Psoas muscle (tissue), 8 donors: ENCODE data around the gene DECR2. TPM values are rescaled to one million over a fixed set of nuclear protein-coding genes. Genes with fewer than 3 reads are reported as not detected.

Experiments
- ATAC-seq, 4 donors: fragments of 200-7000 bp; cut with Tn5 transposase; one replicate each; pipeline ENCODE4 v1.9.1; 2020; ENCODE audit warnings: moderate library complexity in 3 of 4, mild to moderate bottlenecking in 2 of 4
- DNase-seq, 2 donors: peaks; one replicate each; pipeline ENCODE4 v3.0.0-alpha.2; 2020
- H3K27ac ChIP-seq: fragments of 200-600 bp; one replicate; pipeline ENCODE4 v1.8.0; 2022
- H3K27me3 ChIP-seq, 3 donors: fragments of 200-600 bp in 1 of 3; one replicate each; pipeline versions ENCODE4 v1.6.1 to v1.8.0; 2013 to 2022; ENCODE audit warnings: low read length in 2 of 3, mild to moderate bottlenecking in 2 of 3, moderate library complexity in 1 of 3; ENCODE audit not compliant: insufficient read depth in 3 of 3
- H3K36me3 ChIP-seq, 2 donors: fragments of 200-600 bp in 1 of 2; one replicate each; pipeline versions ENCODE4 v1.6.1 to v1.8.0; 2013 to 2022; ENCODE audit warnings: low read depth in 1 of 2, mild to moderate bottlenecking in 1 of 2, moderate library complexity in 1 of 2; ENCODE audit not compliant: insufficient read depth in 1 of 2
- H3K4me1 ChIP-seq: fragments of 200-600 bp; one replicate; pipeline ENCODE4 v1.8.0; 2022
- H3K4me3 ChIP-seq: fragments of 200-600 bp; one replicate; pipeline ENCODE4 v1.8.0; 2022; ENCODE audit warnings: mild to moderate bottlenecking
- H3K9me3 ChIP-seq: fragments of 200-600 bp; one replicate; pipeline ENCODE4 v1.8.0; 2022
- WGBS, 3 donors: extraction: QIAGEN DNeasy Blood & Tissue Kit; methylation state at CpG; one replicate each; pipeline versions ENCODE4 v1.1.6 to v1.1.7; 2013; 5-methylcytosine and 5-hydroxymethylcytosine counted together
- intact Hi-C, 2 donors: fragments of 100-400 bp; cut with DNase I; formaldehyde crosslinking; loops; one replicate each; pipeline versions ENCODE4 v1.11.0 to v1.14.2; 2022
- polyA plus RNA-seq, 3 donors: library from polyadenylated mRNA; stranded (reverse); fragments of 200-250 nt; gene quantifications; one replicate each; pipeline ENCODE4 v1.2.3, GENCODE V29; 2013
- total RNA-seq, 4 donors: library from RNA; stranded (reverse); fragmentation: NEBNext Ultra II Directional in 2 of 4; extraction: Animal tissue kit (Norgen Biotek cat#: 25700) in 2 of 4; gene quantifications; one replicate each; pipeline versions ENCODE4 v1.2.1 to v1.2.4, GENCODE V29; 2021 to 2023
- TF ChIP-seq, protein P1 (sequence below): fragments of 200-600 bp; IDR thresholded peaks from one replicate; pipeline ENCODE4 v1.8.0; 2022; ENCODE audit warnings: antibody characterized with exemption
- donor health status: healthy with polysubstance abuse.
- donor health status: DM: no; HTN: no; CAD: no; lungs with moderate emphysema.
- donor health status: Bipolar disorder and iron deficiency.
- donor health status: healthy.
- donor health status: DM: yes; HTN: yes; CAD: no.
- donor health status: DM: no; HTN: no; CAD: no.
- donor health status: DM: no; HTN: no; CAD: no.
- donor health status: DM: yes; HTN: yes; CAD: no.

Gene DECR2
- total and polyA plus RNA-seq, 7 donors: 13.9 to 22.9 (median 18.1) TPM

DNA sequence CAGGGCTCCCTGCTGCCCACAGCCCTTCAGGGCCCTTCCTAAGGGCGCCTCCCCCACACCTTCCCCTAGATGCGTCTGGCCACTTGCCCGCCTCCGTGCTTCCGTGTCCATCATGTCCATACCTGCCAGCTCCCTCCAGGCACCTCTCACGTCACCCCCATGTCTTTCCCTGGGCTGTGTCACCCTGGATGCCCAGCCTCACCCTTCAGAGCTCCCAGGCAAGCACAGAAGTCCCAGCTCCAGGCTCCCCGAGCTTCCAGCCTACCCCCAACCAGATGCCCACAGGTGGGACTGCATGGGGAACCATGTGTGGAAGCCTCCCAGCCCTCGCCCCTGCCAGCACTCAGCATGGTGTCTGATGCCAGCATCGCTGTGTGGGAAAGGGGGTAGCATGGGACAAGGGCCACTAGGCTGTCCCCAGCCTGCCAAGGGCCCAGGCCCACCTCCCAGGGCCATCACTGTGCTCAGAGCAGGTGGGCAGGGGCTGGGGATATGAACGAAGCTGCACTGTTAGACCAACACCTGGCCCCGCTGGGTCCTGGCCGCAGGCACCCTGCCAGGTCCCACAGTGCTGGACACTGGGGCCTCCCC, 47.3 kb upstream of the DECR2 start:
- WGBS, 3 donors: 85 to 90% (median 89%) methylated on average over 12 of the region's 12 CpGs
- ATAC-seq (no peak), DNase-seq (peak in 1 of 2 donors; percentile 50)
- peaks cover 11% of the 10 kb centered on the region for H3K4me1 ChIP-seq
- TF ChIP-seq, protein P1, sequence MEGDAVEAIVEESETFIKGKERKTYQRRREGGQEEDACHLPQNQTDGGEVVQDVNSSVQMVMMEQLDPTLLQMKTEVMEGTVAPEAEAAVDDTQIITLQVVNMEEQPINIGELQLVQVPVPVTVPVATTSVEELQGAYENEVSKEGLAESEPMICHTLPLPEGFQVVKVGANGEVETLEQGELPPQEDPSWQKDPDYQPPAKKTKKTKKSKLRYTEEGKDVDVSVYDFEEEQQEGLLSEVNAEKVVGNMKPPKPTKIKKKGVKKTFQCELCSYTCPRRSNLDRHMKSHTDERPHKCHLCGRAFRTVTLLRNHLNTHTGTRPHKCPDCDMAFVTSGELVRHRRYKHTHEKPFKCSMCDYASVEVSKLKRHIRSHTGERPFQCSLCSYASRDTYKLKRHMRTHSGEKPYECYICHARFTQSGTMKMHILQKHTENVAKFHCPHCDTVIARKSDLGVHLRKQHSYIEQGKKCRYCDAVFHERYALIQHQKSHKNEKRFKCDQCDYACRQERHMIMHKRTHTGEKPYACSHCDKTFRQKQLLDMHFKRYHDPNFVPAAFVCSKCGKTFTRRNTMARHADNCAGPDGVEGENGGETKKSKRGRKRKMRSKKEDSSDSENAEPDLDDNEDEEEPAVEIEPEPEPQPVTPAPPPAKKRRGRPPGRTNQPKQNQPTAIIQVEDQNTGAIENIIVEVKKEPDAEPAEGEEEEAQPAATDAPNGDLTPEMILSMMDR: no peak
- no peak overlapping the region for H3K27ac ChIP-seq
- H3K36me3 ChIP-seq: peaks cover 0 to 11% of the 10 kb centered on the region in 2 donors
- no peaks in the 10 kb centered on the region for H3K9me3 ChIP-seq
- intact Hi-C loops: loop anchor here in 1 of 2 donors (5.0 to 10.0 kb wide), 2 partner anchors 127 to 150 kb away; partner anchors contain the start of gene LUC7L
- no peaks in the 10 kb centered on the region for H3K27me3 ChIP-seq
- no peak overlapping the region for H3K4me3 ChIP-seq

DNA sequence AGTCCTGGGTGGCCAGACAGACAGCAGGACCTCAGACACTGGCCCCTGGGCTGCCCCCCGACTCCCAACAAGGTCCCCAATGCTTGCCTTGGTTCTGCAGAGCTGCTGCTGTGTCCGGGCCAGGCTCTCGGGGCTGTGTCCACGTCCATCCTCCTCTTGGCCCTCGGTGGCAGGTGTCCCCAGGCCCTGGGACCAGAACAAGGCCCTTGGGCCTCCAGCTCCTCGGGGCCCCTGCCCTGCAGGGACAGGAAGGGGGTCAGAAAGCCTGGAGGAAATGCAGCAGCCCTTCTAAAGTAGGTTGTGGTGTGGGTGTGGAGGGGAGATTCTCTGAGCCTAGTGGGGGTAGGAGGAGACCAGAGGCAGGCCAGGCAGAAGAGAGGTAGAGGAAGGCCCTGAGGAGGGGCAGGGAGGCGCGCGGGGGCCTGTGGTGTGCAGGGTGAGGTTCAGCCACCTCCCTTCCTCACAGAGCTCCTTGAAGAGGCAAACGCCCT, 46.7 kb upstream of the DECR2 start:
- H3K9me3 ChIP-seq: no peaks in the 10 kb centered on the region
- no peak overlapping the region for H3K27ac ChIP-seq
- 86 to 90% (median 88%) methylated on average over 7 to 10 of the region's 10 CpGs for WGBS, 3 donors
- intact Hi-C loops: loop anchor here (5.0 to 10.0 kb wide), 3 partner anchors 128 to 238 kb away; partner anchors contain the start of gene LUC7L (in 2 of the 2)
- H3K4me3 ChIP-seq: no peak overlapping the region
- DNase-seq (no peak), ATAC-seq (no peak)
- H3K27me3 ChIP-seq: no peaks in the 10 kb centered on the region
- TF ChIP-seq, protein P1: no peak
- peaks cover 11% of the 10 kb centered on the region for H3K4me1 ChIP-seq
- peaks cover 0 to 11% of the 10 kb centered on the region in 2 donors for H3K36me3 ChIP-seq

DNA sequence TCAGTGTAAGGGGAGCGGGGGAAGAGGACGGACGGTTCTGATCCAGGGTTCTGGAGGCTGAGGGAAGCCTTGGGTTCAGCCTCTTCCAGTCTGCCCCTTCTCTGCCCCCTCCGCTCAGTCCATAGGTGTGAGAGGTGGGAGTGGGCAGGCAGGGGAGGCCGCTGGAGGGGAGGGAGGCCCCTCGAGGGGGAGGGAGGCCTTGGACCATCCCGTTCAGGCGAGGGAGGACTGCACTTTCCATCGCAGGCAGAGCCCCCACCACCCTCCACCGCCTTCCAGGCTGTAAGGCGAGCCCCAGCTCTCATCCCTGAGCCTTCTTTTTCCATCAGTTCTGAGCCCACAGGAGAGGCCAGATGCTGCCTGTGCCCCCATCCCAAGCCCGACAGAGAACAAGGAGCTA, 44.9 kb upstream of the DECR2 start:
- intact Hi-C loops: loop anchor here (5.0 to 10.0 kb wide), 3 partner anchors 129 to 239 kb away; partner anchors contain the start of gene LUC7L (in 1 of the 2)
- TF ChIP-seq, protein P1: no peak
- Histone ChIP-seq H3K4me3 (no peak overlapping the region), H3K27me3 (peaks cover 0 to 2% (median 0%) of the 10 kb centered on the region in 3 donors), H3K4me1 (peaks cover 4% of the 10 kb centered on the region), H3K9me3 (no peaks in the 10 kb centered on the region), H3K27ac (no peak overlapping the region), H3K36me3 (no peaks in the 10 kb centered on the region)
- DNase-seq (peak in 1 of 2 donors; percentile 46), ATAC-seq (no peak)
- 30 to 61% (median 52%) methylated on average over 7 to 12 of the region's 12 CpGs for WGBS, 3 donors

DNA sequence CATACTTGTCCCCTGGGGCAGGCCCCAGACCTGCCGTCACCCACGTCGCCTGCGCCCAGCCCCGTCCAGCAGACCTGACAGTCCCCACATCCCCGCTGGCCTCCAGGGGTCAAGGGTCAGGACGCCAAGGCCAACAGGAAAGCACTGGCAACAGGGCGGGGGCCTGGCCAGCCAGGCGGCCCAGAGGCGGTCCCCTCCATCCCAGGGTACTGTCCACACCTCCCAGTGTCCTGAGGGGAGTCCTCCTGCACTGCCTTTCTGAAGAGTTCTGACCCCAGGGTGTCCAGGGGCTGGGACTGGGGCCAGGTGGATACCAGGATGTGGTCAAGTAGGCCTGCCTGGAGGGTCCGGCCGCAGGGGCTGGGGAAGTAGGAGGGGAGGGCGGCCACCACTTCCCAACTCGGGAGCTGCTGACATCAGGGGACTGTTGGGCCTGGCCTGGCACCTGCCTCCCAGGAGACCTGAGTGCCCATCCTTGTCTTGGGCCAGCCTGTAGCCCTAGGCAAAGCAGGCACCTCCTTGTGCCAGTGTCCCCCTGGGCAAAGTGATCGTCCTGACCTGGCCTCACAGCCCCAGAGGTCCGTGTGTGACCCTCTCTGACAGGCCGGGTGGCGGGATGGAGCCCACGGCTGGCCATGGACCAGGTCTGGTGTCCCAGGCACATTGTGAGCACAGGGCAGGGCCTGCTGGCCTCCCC, 42.5 kb upstream of the DECR2 start:
- intact Hi-C loops: loop anchor here (5.0 to 10.0 kb wide), 3 partner anchors 132 to 242 kb away; partner anchors contain the start of gene LUC7L (in 1 of the 2)
- ATAC-seq (no peak), DNase-seq (peak in 1 of 2 donors; percentile 7)
- H3K36me3 ChIP-seq: no peaks in the 10 kb centered on the region
- no peak overlapping the region for H3K27ac ChIP-seq
- peaks cover 0 to 8% (median 2%) of the 10 kb centered on the region in 3 donors for H3K27me3 ChIP-seq
- no peak overlapping the region for H3K4me3 ChIP-seq
- 74 to 80% (median 79%) methylated on average over 16 to 19 of the region's 19 CpGs for WGBS, 3 donors
- TF ChIP-seq, protein P1: no peak
- H3K4me1 ChIP-seq: no peaks in the 10 kb centered on the region
- H3K9me3 ChIP-seq: no peaks in the 10 kb centered on the region
